AG10803 (cell line): Measurements from ENCODE around the gene SEC24D.

Experiments
- DNase-seq: peaks from one replicate; pipeline ENCODE4 v3.0.0; 2010; ENCODE audit warnings: low read depth
- H3K4me3 ChIP-seq: 2 replicates; pipeline ENCODE4 v1.5.1; 2011; ENCODE audit warnings: mild to moderate bottlenecking, low read length, control low read depth
- TF ChIP-seq, protein P1 (sequence below): conservative IDR thresholded peaks from 2 replicates; pipeline ENCODE4 v1.5.1; 2011; ENCODE audit warnings: mild to moderate bottlenecking, low read length, control low read depth, inconsistent platforms

Gene SEC24D

DNA sequence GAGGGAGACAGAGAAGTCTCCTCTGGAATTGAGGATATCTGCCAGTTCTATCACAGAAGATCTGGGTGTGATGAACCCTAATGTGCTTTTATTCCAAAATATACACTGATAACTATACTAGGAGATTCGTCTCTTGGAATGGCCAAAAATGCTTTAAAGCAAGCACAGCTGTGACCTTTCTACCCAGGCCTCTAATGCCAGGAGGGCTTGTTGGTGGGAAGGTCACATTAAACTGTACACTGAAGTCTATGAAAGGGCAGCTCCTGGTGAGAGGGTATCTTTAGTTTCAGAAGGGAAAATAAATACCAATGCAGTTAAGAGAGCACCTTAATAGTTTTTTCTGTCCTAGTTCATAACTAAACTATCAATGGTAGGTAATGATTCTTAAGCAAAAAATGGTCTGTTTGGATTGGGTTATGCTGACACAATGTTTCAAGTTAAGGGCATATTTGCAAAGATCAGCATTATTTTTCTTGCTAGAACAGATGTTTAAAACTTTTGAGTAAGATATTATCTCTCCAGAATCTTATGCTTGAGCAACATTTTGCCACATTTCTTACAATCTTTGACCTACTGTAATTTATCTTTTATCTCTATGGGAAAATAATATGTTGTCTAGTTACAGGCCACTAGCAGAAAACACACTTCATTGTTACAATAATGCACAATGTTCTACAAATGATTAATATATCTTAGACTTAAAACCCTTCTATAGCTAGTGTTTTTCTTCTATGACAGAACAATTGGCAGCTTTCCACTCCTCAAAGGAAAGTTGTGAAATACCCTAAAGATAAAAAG lies 59.6 kb downstream of the SEC24D start:
- TF ChIP-seq, protein P1, sequence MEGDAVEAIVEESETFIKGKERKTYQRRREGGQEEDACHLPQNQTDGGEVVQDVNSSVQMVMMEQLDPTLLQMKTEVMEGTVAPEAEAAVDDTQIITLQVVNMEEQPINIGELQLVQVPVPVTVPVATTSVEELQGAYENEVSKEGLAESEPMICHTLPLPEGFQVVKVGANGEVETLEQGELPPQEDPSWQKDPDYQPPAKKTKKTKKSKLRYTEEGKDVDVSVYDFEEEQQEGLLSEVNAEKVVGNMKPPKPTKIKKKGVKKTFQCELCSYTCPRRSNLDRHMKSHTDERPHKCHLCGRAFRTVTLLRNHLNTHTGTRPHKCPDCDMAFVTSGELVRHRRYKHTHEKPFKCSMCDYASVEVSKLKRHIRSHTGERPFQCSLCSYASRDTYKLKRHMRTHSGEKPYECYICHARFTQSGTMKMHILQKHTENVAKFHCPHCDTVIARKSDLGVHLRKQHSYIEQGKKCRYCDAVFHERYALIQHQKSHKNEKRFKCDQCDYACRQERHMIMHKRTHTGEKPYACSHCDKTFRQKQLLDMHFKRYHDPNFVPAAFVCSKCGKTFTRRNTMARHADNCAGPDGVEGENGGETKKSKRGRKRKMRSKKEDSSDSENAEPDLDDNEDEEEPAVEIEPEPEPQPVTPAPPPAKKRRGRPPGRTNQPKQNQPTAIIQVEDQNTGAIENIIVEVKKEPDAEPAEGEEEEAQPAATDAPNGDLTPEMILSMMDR, result no peak
- no peak overlapping the region for H3K4me3 ChIP-seq
- peak; percentile 55 for DNase-seq

DNA sequence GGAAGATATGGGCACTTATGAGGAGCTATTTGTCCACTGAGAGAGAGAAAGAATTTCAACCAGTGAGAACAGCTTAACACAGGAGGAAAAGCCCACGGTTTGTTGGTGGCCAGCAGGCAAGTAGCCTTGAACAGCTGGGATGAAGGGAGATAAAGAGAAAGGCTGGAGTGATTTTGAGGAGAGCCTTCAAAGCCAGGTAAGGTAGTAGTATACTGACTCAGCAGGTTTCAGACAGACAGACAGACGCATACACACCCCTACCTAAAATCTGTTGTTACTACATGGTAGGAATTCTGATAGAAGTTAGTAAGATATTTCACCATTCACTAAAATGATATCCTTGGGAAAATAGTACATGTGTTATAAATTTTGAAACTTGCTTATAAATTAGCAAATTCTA lies 60.5 kb downstream of the SEC24D start:
- H3K4me3 ChIP-seq, result no peak overlapping the region
- TF ChIP-seq, protein P1, result no peak
- DNase-seq, result no peak

DNA sequence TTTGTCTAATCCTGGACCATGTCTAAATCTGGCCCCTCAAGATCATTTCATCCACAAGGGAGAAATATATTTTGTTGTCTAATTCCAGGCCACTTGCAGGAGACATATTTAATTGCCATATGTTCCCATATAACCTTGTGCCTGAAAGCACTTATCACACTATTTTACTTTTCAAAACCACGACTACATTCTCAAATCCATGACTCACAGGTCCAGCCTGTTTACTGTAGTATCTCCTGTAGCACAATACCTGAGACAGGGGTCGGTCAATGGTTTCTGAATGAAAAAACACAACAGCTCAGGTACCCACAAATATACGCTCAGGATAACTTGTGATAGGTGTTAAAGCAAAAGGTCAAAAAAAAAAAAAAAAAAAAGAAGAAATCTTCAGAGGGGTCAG lies 60.9 kb downstream of the SEC24D start:
- TF ChIP-seq, protein P1, result no peak
- no peak overlapping the region for H3K4me3 ChIP-seq
- no peak for DNase-seq

DNA sequence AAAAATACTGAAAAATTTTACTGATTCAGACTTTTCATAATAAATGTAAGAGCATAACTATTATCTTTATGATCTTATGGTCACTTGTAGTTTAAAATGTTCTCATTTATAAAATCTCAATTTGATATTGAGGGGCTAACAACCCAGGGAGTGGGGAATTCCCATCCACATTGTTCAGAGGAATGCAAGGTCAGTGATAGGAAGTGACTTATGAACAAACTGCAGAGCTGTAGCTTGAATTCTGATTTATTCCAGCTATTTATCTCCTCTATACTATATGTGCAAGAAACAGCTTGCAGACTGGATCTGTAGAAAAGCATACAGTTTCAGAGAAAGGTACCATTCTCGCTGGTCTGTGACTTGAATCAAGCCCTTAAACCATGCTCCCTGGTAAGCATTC lies 61.6 kb downstream of the SEC24D start:
- H3K4me3 ChIP-seq, result no peak overlapping the region
- TF ChIP-seq, protein P1, result no peak
- no peak for DNase-seq

DNA sequence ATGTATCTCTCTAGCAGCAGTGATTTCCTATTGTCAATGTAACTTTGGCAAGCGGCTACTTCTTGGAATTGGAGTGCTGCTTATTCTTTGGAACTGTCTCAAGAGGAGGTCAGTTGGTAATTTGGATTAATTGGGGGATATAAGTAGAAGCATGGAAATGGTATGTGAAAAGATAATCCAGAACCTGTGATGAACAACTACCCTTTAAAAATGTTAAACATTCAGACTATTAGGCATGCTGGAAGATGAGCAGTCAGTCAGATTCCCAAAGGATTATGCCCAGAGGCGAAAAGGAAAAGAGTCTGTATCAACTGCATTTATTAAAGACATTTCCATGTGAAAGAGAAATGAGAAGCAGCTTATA lies 62.5 kb downstream of the SEC24D start:
- TF ChIP-seq, protein P1, result no peak
- H3K4me3 ChIP-seq, result no peak overlapping the region

DNA sequence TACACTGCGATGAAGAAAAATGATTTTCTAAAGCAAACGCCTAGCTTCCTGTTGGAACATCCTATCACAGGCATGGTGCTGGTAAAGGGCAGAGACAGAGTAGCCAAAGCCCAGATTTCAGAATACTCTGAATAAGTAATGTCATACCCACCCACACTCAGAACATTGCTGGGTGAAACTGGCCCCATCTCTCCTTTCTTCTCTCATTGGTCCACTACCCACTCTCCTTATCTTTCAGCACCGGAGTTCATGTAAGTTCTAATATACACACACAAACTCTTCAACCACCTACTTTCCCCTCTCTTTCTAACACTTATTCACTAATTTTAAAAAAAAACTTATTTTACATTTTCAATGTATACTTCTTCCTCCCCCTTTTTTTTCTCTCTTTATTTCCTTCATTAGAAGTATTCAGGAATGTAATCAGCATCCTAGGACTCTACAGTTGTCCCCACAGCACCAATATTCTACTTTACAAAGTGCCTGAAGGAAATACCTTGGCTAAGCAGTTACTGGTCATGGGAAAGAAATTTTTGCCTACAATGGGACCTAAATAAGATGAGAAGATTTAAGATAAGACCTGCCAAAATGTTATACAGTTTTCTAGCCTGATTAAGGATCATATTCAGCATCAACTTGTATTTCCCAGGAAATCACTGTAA lies 63.0 kb downstream of the SEC24D start:
- no peak for DNase-seq
- TF ChIP-seq, protein P1, result no peak
- H3K4me3 ChIP-seq, result no peak overlapping the region

More for the DNA sequence above, 62.5 kb downstream of the SEC24D start:
- peak; percentile 27 for DNase-seq

DNA sequence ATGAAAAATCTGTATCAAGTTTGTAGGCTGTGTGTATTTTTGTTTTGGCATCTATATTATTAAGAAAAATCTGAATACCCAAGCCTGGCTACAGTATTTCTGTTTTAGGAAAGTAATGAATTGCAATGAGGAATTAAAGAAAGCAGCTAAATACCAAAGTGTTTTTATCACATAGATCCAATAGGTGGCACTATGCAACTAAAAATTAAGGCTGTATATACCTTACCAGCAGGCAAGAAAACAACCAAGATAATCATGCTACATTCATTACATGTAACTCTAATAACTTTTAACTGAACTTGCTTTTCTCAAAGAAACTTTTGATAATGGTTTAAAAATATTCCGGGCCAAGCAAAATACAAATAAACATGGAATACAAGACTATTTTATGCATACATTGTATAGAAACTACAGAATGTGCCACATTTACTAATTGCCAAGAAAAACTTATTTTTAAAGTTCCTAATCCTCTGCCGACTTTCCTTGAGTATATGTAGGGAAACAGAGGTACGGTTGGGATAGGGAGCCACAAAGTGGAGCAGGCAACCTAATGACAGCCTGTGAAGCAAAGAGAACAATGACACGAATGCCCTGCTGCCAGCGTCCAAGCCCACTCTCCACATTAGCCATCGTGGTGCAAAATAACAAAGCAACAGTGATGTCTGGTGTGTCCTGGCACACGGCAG lies 63.7 kb downstream of the SEC24D start:
- TF ChIP-seq, protein P1, result peak; percentile 72
- H3K4me3 ChIP-seq, result no peak overlapping the region
- DNase-seq, result peak; percentile 62
